ENCODE data around the gene CBLC.

The CBLC gene

DNA sequence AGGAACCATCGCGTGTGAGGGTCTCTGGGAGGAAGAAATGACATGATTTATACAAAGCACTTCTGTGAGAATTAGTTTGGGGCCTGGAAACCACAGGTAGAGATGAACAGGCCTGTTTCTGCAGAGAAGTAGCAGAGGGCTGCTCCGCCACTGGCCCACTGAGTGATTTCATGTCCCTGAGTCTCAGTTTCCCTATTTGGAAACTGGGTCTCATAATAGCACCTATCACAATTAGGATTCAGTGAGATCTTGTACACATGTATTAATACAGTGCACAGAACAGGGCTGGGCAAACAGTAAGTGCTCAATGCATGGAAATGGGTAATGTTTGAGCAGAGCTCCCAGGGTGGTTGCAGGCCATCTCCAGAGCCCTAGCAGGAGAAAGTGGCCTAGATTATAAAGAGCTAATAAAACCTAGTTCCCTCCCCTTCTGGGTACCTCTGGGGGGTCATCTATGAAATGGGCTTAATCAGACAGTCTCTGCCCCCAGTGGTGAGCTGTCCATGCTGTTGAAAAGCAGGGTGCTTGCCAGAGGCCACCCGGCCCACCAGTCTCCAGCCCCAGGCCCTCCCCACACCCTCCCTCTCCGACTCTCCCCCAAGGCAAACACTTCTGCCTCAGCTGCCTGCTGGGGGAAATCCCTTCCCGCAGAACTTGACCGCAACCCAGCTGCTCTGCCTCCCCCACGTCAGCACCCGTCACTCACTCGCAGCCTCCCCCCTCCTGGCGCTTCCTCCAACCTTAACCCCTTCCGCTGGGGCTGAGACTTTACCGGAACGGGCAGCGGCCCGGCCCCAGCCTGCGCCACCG, 24.7 kb upstream of the CBLC start:
- peak; percentile 89 for ATAC-seq
- H3K36me3 Mint-ChIP-seq = peaks cover 54% of the 10 kb centered on the region
- no peaks in the 10 kb centered on the region for H3K27me3 Mint-ChIP-seq
- peak overlapping the region; percentile 84 for H3K27ac Mint-ChIP-seq
- H3K4me3 Mint-ChIP-seq = peak overlapping the region; percentile 97
- H3K9me3 Mint-ChIP-seq = no peaks in the 10 kb centered on the region
- peaks cover 59% of the 10 kb centered on the region for H3K4me1 Mint-ChIP-seq

GRCh38 chr19:44753626-44753931, 24.1 kb upstream of the CBLC start:
- no peak for ATAC-seq
- Mint-ChIP-seq H3K4me1 (peaks cover 58% of the 10 kb centered on the region), H3K4me3 (peak overlapping the region; percentile 97), H3K27me3 (no peaks in the 10 kb centered on the region), H3K27ac (peak overlapping the region; percentile 84), H3K36me3 (peaks cover 59% of the 10 kb centered on the region), H3K9me3 (no peaks in the 10 kb centered on the region)

- H3K27me3 Mint-ChIP-seq = no peaks in the 10 kb centered on the region
- H3K4me3 Mint-ChIP-seq = peak overlapping the region; percentile 97
- peak overlapping the region; percentile 84 for H3K27ac Mint-ChIP-seq
- H3K9me3 Mint-ChIP-seq = no peaks in the 10 kb centered on the region
- H3K4me1 Mint-ChIP-seq = peaks cover 57% of the 10 kb centered on the region
- H3K36me3 Mint-ChIP-seq = peaks cover 65% of the 10 kb centered on the region
- ATAC-seq = peak; percentile 50
Measured at GRCh38 chr19:44753932-44754749, 23.5 kb upstream of the CBLC start.

DNA sequence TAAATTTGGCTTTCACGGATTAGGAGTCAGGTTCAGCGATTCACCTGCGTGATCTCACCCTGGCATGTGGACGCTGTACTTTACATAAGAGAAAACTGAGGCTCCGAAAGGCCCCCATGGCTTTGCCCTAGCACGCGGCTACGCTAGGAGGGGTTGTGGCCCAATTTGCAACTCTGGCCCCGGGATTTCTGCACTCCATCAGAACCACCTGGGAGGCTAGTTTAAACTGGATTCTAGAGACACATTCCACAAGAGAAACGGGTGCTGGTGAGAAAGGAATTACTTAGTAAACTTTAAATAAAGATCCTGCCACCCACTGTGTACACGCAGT, 23.0 kb upstream of the CBLC start:
- H3K4me1 Mint-ChIP-seq = peaks cover 55% of the 10 kb centered on the region
- no peak for ATAC-seq
- no peaks in the 10 kb centered on the region for H3K27me3 Mint-ChIP-seq
- H3K36me3 Mint-ChIP-seq = peaks cover 65% of the 10 kb centered on the region
- peak overlapping the region; percentile 97 for H3K4me3 Mint-ChIP-seq
- peak overlapping the region; percentile 84 for H3K27ac Mint-ChIP-seq
- no peaks in the 10 kb centered on the region for H3K9me3 Mint-ChIP-seq

GRCh38 chr19:44755219-44755618, 22.5 kb upstream of the CBLC start:
- no peaks in the 10 kb centered on the region for H3K9me3 Mint-ChIP-seq
- peak overlapping the region; percentile 84 for H3K27ac Mint-ChIP-seq
- H3K4me3 Mint-ChIP-seq = peak overlapping the region; percentile 97
- H3K4me1 Mint-ChIP-seq = peaks cover 54% of the 10 kb centered on the region
- peaks cover 70% of the 10 kb centered on the region for H3K36me3 Mint-ChIP-seq
- H3K27me3 Mint-ChIP-seq = no peaks in the 10 kb centered on the region
- no peak for ATAC-seq

DNA sequence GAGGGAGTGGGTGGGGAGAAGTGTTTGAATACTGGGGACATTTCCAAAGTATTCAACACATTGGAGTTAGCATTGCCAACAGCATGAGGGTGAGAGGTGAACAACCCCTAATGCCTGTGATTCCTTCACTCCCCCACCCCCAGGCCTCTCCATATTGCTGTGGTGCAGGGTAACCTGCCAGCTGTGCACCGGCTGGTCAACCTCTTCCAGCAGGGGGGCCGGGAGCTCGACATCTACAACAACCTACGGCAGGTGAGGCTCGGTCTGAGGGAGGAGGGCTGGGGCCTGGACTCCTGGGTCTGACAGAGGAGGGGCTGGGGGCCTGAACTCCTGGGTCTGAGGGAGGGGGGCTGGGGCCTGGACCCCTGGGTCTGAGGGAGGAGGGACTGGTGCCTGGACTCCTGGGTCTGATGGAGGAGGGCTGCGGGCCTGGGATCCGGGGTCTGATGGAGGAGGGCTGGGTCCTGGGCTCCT, 21.6 kb upstream of the CBLC start:
- peaks cover 44% of the 10 kb centered on the region for H3K4me1 Mint-ChIP-seq

DNA sequence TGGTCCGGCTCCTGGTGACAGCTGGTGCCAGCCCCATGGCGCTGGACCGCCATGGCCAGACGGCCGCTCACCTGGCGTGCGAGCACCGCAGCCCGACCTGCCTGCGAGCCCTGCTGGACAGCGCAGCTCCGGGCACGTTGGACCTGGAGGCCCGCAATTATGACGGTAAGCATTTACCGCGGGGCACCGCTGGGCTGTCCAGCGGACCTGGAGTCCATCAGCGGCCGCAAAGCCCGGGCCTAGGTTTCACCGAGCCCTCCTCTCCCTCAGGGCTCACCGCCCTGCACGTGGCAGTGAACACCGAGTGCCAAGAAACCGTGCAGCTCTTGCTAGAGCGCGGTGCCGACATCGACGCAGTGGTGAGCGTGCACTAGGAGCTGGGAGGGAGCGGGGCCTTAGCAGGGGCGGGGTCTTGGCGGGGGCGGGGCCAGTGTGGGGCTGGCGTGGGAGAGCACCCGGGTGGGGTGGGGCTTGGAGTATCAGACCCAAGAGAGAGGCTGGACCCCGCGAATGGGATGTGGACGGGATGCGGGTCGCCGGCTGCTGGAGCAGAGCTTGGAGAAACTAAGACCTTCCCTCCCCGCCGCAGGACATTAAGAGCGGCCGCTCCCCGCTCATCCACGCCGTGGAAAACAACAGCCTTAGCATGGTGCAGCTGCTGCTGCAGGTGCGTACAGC, 20.5 kb upstream of the CBLC start:
- Mint-ChIP-seq H3K36me3 (peaks cover 57% of the 10 kb centered on the region), H3K27ac (no peak overlapping the region), H3K4me3 (no peak overlapping the region), H3K4me1 (peaks cover 34% of the 10 kb centered on the region), H3K9me3 (no peaks in the 10 kb centered on the region), H3K27me3 (no peaks in the 10 kb centered on the region)
- no peak for ATAC-seq

More for the DNA sequence above, 21.6 kb upstream of the CBLC start:
- no peak overlapping the region for H3K4me3 Mint-ChIP-seq
- H3K36me3 Mint-ChIP-seq = peaks cover 67% of the 10 kb centered on the region
- no peak overlapping the region for H3K27ac Mint-ChIP-seq
- no peak for ATAC-seq
- H3K27me3 Mint-ChIP-seq = no peaks in the 10 kb centered on the region
- H3K9me3 Mint-ChIP-seq = no peaks in the 10 kb centered on the region

- ATAC-seq = no peak
- no peak overlapping the region for H3K4me3 Mint-ChIP-seq
- no peaks in the 10 kb centered on the region for H3K27me3 Mint-ChIP-seq
- H3K36me3 Mint-ChIP-seq = peaks cover 51% of the 10 kb centered on the region
- no peak overlapping the region for H3K27ac Mint-ChIP-seq
- H3K9me3 Mint-ChIP-seq = no peaks in the 10 kb centered on the region
- H3K4me1 Mint-ChIP-seq = peaks cover 26% of the 10 kb centered on the region
Measured at GRCh38 chr19:44757735-44758505, 19.8 kb upstream of the CBLC start.

- Mint-ChIP-seq H3K4me1 (peaks cover 25% of the 10 kb centered on the region), H3K9me3 (no peaks in the 10 kb centered on the region), H3K4me3 (no peak overlapping the region), H3K27ac (no peak overlapping the region), H3K36me3 (peaks cover 51% of the 10 kb centered on the region), H3K27me3 (no peaks in the 10 kb centered on the region)
- ATAC-seq = no peak
Measured at GRCh38 chr19:44758596-44758995, 19.1 kb upstream of the CBLC start.

DNA sequence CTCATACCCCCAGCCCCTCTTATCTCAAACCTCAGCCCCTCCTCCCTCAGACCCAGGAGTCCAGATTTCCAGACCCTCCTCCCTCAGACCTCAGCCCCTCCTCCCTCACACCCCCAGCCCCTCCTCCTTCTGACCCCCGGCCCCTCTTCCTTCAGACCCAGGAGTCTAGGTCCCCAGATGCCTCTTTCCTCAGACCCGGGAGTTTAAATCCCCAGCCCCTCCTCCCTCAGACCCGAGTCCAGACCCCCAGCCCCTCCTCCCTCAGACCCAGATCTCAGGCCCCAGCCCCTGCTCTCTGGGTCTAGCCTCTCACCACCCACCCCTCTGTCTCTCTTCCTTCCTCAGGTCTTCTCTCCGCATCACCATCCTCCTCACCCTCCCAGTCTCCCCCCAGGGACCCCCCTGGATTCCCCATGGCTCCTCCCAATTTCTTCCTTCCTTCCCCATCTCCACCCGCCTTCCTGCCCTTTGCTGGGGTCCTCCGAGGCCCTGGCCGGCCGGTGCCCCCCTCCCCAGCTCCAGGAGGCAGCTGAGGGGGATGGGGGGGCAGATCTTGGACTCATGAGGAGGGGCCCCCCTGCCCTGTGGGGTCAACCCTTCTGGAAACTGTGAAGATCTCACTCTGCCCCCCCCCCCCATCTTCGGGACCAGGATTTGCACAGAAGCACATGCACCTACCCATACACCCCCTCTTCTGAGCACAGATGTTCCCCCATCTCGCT, 18.4 kb upstream of the CBLC start:
- ATAC-seq = no peak
- Mint-ChIP-seq H3K36me3 (peaks cover 51% of the 10 kb centered on the region), H3K4me3 (no peak overlapping the region), H3K4me1 (peaks cover 26% of the 10 kb centered on the region), H3K27me3 (no peaks in the 10 kb centered on the region), H3K9me3 (no peaks in the 10 kb centered on the region), H3K27ac (no peak overlapping the region)

- Mint-ChIP-seq H3K27me3 (no peaks in the 10 kb centered on the region), H3K4me1 (peaks cover 13% of the 10 kb centered on the region), H3K36me3 (peaks cover 34% of the 10 kb centered on the region), H3K27ac (no peak overlapping the region), H3K9me3 (no peaks in the 10 kb centered on the region), H3K4me3 (no peak overlapping the region)
- ATAC-seq = no peak
Measured at GRCh38 chr19:44762038-44762437, 15.7 kb upstream of the CBLC start.

- Mint-ChIP-seq H3K9me3 (peaks cover 6% of the 10 kb centered on the region), H3K36me3 (peaks cover 5% of the 10 kb centered on the region), H3K4me1 (peaks cover 32% of the 10 kb centered on the region), H3K4me3 (no peak overlapping the region), H3K27ac (peak overlapping the region; percentile 17), H3K27me3 (no peaks in the 10 kb centered on the region)
- ATAC-seq = no peak
Measured at GRCh38 chr19:44765033-44765948, 12.4 kb upstream of the CBLC start.

GRCh38 chr19:44765949-44766335, 11.7 kb upstream of the CBLC start:
- no peaks in the 10 kb centered on the region for H3K36me3 Mint-ChIP-seq
- no peak for ATAC-seq
- H3K27me3 Mint-ChIP-seq = no peaks in the 10 kb centered on the region
- H3K4me1 Mint-ChIP-seq = peaks cover 36% of the 10 kb centered on the region
- peaks cover 6% of the 10 kb centered on the region for H3K9me3 Mint-ChIP-seq
- H3K4me3 Mint-ChIP-seq = no peak overlapping the region
- no peak overlapping the region for H3K27ac Mint-ChIP-seq
